ENCODE measurements around the gene SH3D19.

Gene SH3D19, protein sequence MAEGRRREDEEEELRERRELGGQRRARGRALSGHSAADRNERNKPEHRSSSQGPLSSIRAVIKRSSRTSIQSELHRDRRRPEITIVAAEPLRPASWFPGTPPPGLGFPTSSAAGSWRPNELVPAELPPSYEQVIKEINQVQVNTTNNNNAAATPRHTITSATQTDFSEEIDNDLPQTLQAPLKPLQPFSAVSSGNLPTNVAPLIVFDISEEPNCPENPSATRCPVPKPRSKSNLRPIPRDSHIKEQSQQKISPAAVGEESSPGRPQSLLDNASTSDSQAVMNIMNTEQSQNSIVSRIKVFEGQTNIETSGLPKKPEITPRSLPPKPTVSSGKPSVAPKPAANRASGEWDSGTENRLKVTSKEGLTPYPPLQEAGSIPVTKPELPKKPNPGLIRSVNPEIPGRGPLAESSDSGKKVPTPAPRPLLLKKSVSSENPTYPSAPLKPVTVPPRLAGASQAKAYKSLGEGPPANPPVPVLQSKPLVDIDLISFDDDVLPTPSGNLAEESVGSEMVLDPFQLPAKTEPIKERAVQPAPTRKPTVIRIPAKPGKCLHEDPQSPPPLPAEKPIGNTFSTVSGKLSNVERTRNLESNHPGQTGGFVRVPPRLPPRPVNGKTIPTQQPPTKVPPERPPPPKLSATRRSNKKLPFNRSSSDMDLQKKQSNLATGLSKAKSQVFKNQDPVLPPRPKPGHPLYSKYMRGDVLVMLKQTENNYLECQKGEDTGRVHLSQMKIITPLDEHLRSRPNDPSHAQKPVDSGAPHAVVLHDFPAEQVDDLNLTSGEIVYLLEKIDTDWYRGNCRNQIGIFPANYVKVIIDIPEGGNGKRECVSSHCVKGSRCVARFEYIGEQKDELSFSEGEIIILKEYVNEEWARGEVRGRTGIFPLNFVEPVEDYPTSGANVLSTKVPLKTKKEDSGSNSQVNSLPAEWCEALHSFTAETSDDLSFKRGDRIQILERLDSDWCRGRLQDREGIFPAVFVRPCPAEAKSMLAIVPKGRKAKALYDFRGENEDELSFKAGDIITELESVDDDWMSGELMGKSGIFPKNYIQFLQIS

DNA sequence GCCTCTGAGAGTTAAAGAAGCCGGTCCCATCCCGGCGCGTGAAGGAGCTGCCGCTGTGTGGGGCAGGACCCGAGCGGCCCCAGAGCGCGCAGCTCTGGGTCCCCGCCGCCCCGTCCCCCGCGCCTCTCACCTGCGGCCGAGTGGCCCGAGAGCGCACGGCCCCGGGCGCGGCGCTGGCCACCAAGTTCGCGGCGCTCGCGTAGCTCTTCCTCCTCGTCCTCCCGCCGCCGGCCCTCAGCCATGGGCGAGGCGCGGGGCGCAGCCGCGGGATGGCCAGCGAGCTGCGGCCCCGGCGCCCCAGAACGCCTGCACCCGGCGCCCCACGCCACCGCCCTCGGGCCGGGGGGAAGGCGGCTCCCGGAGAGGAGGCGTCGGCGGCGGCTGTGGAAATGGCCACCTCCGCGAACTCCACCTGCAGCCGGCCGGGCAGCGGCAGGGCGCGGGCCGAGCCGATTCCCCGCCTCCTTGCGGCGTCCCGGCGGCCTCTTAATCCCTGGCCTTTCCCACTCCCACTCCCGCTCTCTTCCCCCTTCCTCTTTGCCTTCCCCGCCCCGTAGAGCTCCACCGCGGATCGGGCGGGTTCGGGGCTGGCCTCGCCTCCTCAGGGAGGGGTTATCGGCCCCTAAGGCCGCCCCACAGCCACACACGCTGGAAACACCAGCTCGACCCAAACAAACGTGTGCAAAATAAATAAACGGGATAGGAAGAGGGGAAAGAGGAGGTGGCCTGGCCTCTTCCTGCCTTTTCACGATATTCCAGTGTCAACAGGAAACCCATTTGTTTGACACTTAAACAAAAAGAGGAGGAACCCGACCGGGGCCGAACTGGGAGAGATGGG lies at the start of gene SH3D19:
Gene SH3D19 (minus strand): TSS at position 495 of the 838 bp plus-strand sequence. CDS start 253 bp downstream, at position 242.
- no peak for DNase-seq (ENCODE audit: low read depth in 2 of 2)

DNA sequence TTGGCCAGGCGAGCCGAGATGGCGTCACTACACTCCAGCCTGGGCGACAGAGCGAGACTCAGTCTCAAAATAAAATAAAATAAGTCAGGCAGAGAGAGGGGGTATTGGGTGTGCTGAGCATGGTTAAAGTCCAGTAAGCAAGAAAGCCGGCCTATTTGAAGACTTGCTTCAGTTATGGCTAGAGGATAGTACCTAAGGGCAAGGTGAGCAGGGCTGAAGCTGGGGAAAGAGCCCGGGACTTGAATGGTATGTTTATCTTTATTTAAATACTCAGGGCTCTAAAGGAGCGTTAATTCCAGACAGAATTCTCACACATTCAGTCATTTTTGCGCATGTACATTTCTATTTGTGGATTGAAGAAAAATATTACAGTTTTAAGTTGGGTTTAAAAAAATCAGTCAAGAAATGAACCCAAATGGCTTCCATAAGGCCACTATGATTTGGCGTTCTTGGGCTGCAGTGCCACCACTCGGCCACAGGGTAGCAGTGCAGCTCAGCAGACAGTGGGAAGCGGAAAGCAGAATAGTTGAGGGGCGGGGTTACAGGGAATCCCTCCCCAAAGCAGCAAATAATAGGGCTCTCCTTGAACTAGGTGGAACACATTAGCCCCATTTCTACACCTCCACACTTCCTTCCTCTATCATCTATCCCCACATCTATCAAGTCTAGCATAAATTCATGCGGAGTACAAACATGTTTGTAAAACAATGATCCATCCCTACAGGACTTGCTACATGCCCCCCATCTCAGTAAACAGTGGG lies 37.2 kb upstream of the SH3D19 start:
- peak; percentile 35 to 42 for DNase-seq (ENCODE audit: low read depth in 2 of 2)

DNA sequence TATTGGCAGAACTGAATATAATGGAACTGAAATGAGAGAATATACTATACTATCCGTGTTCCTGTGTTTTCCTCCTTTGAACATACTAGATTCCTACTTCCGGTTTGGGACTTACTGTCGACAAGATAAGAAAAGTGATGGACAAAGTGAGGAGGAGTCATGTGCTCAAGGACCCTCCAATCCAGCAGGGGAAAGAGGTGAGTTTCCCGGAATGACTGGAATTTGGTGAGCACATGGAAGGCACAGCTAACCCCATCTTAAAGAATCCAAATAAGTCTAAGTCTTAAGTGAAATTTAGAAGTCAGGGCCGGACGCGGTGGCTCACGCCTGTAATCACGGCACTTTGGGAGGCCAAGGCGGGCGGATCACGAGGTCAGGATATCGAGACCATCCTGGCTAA lies 36.6 kb upstream of the SH3D19 start:
- no peak for DNase-seq (ENCODE audit: low read depth in 2 of 2)

DNA sequence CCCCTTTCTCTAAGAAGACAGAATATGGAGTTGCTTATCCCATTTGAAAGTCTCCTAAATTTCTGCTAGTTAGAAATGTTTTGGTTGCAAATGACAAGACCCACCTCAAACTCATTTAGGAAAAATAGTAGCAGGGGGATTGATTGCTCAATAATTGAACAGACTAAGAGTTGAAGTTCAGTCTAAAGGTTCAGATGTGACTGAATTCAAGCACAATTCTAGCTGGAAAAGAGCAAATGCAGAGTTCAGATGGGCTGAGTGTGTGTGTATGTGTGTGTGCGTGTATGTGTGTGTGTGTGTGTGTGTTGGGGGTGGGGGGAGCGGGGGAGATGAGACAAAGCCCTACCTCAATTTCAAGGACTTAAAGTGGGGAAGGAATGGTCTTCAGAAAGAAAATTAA lies 35.7 kb upstream of the SH3D19 start:
- DNase-seq (ENCODE audit: low read depth in 2 of 2) = no peak

DNA sequence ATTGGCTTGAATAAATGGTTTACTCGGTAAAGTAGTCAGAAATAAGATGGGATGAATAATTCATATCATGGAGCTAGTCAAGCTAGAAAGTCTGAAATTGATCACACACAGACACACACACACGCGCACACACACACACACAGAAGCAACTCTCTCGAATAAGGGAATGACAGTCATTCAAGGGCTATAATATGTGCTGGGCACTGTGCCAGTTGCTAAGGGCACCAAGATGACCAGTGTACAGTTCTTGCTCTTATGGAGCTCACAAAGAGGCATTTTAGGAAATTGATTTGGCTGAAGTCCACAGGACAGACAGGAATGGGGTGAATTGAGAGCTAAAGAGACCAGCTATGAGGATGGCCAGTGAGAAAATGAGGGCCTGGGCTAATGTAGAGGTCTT lies 34.2 kb upstream of the SH3D19 start:
- DNase-seq (ENCODE audit: low read depth in 2 of 2) = no peak

DNA sequence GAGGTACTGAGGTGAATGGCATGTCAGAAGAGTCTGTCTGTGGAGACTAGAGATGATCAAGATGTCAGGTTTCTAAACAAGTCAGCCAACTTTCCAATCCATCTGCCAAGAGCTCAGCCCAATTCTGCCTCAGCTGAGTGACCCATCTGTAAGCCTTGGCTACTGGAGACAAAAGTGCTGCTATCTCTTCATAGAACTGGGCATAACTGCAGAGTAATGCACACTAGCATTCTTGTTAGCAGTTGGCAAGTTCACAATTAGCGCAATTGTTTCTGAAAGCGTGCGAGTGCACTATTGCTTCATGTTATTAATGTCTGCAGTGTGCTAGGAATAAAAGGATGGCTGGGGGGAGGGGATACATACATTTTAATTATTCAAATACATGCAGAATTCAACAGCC lies 32.9 kb upstream of the SH3D19 start:
- no peak for DNase-seq (ENCODE audit: low read depth in 2 of 2)

DNA sequence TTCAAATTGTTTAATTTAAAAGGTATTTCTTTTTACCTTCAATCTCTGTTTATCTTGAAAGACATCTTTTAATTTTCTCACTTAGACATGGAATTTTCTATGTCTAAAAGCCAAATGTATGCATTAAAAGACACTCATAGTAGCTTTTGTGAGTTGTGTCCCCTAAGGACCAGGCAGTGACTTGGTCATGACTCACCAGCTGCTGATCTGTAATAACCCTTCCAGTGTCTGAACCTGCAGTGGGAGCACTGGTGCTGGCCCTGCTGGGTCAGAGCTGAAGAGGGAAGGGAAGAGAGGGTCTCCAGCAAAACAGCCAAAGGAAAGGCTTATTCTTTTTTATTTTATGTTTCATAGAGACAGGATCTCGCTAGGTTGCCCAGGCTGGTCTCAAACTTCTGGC lies 31.1 kb upstream of the SH3D19 start:
- no peak for DNase-seq (ENCODE audit: low read depth in 2 of 2)

DNA sequence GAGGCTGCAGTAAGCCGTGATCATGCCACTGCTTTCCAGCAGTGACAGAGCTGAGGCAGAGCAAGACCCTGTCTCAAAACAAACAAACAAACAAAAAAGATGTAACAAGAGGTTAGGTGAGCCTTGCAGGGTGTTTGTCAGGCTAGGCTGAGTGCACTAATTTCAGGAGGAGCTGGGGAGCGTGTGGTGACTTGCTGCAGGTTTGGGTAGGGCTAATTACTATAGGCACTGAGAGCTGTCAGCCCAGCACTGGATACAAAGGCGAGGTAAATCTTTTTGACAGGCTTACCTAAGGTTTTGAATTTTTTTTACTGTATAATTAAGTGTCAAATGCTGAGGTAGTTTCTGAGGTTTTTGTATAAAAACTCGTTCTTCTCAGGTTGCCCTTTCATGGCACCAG lies 29.8 kb upstream of the SH3D19 start:
- no peak for DNase-seq (ENCODE audit: low read depth in 2 of 2)

DNA sequence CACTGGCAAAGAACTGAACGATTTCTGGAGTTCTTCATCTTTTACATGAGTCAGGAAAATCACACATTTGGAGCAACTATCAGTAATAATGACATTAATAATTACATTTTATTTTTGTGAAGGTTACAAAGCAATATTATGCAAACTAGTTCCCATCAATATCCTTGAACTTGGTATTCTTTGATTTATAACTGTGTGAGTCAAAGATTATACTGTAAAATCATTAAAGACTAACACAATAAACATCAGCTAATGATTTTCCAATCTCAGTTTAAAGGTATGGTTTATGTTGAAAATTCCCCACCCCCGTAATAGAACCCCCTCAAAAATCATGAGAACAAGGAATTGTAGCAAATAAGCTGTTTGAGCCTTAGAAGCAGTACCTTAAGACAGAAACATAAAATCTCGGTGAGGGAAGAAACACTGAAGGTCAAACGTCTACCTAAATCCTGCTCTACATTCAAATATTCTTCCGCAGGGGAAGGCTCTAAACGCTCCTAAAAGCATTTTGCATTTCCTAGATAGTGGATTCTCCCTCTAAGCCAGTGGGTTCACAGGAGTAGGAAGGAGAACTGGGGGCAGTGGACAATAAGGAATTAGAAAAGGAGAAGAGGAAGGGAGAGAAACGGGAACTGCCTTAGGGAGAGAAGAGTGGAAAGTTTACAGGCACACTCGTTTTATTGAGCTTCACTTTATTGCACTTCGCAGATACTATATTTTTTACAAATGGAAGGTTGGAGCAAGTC lies 22.3 kb upstream of the SH3D19 start:
- DNase-seq (ENCODE audit: low read depth in 2 of 2) = no peak

DNA sequence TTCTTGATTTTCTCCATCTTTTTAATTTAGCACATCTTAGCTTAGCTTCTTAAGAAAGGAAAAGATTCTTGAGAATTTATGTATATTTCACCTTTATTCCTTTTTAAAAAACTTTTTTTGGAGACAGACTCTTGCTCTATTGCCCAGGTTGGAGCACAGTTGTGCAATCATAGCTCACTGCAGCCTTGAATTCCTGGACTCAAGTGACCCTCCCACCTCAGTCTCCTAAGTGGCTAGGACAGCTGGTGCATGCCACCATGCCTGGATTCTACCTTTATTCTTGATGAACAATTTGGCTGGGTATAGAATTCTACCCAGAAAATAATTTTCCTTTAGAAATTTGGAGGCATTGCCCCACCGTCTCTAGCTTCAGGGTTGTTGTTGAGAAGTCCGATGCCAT lies 19.5 kb upstream of the SH3D19 start:
- no peak for DNase-seq (ENCODE audit: low read depth in 2 of 2)

DNA sequence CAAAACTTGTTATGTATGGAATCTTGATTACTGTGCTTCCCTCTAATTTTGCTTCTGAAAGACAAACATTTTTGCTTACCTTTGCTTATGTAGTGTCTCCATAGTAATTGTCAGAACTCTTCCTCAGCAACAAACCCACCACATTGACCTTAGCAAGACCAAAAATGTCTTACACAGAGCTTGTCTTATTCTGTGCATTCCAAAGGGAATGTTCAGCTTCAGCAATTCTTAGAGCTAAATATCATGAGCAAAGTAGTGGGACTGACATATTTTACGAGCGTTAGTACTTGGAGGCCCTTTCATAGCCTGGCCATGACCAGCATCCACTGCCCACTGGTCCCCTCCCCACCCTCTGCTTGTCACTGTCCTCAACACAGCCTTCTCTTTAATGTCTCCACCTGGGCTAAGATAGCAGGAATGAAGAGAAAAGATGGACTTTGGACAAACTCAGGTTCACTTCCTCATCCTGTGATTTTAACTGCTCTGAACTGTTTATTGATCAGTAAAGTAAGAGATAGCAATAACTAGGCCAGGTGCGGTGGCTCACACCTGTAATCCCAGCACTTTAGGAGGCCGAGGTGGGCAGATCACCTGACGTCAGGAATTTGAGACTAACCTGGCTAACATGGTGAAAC lies 15.5 kb upstream of the SH3D19 start:
- no peak for DNase-seq (ENCODE audit: low read depth in 2 of 2)

DNA sequence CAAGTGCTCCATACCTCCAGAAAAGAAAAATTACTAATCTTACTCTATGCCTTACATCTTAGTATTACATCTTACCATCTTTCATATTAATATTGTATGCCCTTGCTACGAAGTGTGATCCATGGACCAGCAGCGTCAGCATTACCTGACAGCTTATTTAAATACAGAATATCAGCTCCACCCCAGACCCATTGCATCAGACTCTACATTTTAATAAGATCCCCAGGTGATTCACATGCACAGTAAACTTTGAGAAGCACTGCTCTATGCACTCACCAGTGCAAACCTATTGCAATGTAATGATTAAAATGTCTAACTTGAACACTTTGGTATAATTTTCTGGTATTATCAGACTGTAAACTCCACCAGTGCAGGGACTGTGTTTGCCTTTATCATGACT lies 14.1 kb upstream of the SH3D19 start:
- DNase-seq (ENCODE audit: low read depth in 2 of 2) = no peak

DNA sequence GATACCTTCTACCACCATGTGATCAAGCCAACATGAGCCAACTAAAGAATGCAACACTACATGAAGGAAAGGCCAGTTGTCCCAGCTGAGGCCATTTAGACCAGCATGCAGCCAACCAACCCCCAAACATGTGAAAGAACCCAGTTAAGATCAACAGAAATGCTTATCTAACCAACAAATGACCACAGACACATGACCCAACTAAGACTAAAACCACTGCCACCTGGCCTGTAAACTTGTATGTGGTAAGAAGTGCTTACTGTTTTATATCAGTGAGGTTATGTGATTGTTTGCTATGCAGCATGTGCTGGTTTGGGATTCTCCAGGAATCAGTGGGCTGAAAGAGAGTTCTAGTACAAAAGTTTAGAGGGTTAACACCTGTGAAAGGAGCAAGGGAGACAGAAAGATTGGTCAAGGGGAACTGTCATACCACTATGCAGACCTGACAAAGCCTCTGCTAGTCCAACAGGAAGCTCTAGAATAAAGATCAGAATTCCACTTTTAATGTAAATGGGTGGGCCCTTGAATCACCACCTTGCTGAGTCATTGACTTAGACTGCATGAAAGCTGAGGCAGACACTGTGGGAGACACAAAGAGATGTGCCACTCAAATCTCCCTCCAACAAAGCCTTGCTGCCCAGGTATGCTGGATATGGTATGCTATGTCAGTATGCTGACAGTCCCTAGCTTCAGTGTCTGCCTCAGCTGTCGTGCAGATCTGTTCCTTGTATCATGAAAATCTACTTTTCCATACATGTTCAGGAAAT lies 6.1 kb upstream of the SH3D19 start:
- no peak for DNase-seq (ENCODE audit: low read depth in 2 of 2)

DNA sequence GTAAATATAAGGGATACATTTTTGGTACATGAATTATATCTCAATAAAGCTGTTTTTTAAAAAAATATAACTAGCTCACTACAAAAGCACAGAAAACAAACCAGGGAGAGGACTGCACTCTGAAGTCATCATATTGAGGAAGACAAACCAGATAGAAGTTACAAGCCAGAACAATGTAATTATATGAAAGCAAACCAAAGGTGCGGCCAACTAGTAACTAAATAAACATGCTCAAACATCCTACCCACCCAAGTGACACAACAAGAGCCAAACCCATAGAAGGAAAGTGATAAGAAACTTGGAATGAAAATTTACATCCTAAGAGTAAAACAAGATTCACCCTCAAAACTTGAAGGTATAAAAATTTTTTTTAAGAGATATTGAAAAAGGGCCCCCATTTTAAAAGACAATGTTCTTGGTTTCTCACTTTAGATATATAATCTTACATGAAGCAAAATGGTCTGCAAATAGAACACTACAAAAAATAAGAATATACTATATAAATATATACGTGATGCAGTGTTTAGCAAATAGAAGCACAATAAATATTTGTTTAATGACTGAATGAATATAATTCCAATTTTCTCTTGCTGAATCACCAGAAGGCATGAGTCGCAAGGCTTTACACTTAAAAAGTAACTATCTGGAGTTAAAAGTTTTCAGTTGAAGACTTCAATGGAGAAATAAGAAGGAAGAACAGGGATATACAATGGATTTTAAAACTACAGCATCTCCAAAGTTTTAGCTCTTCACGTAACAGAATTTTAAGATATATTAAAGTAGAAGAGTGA lies 4.0 kb upstream of the SH3D19 start:
- DNase-seq (ENCODE audit: low read depth in 2 of 2) = no peak

DNA sequence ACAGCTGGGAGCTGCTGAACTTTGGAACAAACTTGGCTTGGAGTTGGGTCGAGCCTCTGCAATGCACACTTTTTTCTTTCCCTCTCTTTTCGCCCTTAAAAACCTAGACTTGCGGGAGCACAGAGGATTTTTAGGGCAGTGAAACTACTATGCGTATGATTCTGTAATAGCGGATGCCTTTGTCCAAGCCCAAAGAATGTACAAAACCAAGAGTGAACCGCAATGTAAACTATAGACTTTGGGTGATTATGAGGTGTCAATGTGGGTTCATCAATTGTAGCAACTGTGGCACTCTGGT lies 493 bp upstream of the SH3D19 start:
- DNase-seq (ENCODE audit: low read depth in 2 of 2) = no peak

DNA sequence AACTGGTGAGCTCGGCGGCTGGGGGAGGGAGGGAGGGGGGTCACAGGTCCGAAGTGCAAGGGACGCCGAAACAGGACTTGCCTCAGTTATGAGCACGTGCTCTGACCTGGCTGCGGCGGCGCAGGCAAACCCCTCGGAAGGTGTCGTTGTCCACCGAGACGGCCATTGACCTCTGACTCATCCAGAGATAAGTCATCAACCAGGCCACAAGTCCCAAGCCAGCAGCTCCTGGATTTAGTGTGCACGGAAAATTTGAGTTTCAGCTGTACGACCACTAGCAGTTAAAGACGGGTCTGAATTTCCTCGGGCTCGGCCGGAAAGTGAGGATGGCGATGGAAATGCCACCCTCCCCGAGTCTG lies 674 bp downstream of the SH3D19 start:
- DNase-seq (ENCODE audit: low read depth in 2 of 2) = no peak

DNA sequence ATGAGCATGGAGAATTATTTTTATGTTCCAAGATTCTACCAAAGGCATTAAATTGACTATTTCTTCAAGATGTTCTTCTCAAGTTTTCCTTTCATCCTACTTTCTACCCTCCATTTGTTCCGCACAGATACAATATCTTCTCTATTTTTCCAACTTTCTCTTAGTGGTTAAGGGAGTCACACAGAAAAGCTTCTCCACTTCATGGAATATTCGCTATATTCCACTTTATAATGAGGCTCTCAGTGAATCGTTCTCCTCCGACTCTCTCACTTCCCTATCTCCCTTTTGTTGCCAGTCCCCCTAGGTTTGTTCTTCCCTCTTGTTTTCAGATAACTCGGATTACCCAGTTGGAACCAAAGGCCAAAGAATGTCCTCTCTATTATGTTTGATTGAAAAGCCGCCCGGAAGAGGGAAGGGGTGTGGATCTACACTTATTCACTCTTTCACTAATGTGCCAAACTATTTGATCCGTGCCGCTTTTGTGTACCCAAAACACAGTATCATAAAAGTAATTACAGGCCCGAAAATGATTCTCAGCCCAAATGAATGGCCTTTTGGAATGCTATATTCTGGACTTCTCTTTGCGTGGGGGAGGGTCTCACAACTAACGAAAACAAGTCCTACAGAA lies 1.2 kb downstream of the SH3D19 start:
- no peak for DNase-seq (ENCODE audit: low read depth in 2 of 2)

DNA sequence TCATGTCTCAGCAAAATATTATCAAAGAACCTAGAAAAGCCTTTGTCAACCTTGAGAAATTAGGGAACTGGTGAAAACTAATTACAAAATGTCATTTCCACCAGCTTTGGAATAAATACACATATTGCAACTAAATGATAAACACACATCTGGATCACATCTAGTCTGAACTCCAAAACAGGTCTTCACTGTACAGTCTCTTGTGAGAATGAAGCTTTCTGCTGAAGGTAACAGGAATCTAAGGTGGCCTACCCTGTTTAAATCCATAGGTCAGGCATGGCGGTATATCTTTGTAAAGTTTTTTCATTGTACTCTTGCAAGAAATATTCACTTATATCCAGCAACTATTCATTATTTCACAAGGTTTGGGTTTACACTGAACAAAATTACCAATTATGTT lies 1.7 kb downstream of the SH3D19 start:
- DNase-seq (ENCODE audit: low read depth in 2 of 2) = no peak

Measured in activated CD8-positive, alpha-beta memory T cell treated with anti-CD3 and anti-CD28 coated beads for 4 hours (primary cell).